PC-3 (cell line): ENCODE results near the gene CTSC. TPM values are rescaled to one million over a fixed set of nuclear protein-coding genes. Genes with fewer than 3 reads are reported as not detected.

Experiments
- ATAC-seq: fragments of 200-7000 bp; cut with Tn5 transposase; 2 replicates; pipeline ENCODE4 v1.9.1; 2020; ENCODE audit warnings: mild to moderate bottlenecking, moderate library complexity
- BruUV-seq: library from RNA; stranded (reverse); fragments of 400-500 nt; replicated peaks from 2 replicates; lab custom pipeline; 2021; lab: Mats Ljungman, UMichigan
- CTCF ChIA-PET: fragments of 300-600 bp; sonication (Branson Sonifier 250); formaldehyde crosslinking; loops from one replicate; lab custom pipeline; 2022; ENCODE audit warnings: antibody characterized with exemption; lab: Charles Lee
- POLR2A ChIA-PET: fragments of 300-600 bp; sonication (Branson Sonifier 250); formaldehyde crosslinking; loops from one replicate; lab custom pipeline; 2022; ENCODE audit warnings: antibody characterized with exemption; ENCODE audit not compliant: unreplicated experiment; lab: Charles Lee
- DNase-seq: peaks from one replicate; pipeline ENCODE4 v3.0.0-alpha.2; 2015
- H2AFZ ChIP-seq: fragments of 300-600 bp; sonication (generic); 2 replicates; pipeline ENCODE4 v1.6.0; 2016; ENCODE audit warnings: antibody characterized with exemption, low read length
- H3F3A ChIP-seq: fragments of 300-600 bp; sonication (generic); one replicate; pipeline ENCODE4 v1.6.0; 2017; ENCODE audit warnings: antibody characterized with exemption, low read length, control low read depth, mild to moderate bottlenecking; ENCODE audit not compliant: unreplicated experiment
- H3K27ac ChIP-seq: fragments of 300-600 bp; sonication (generic); 2 replicates; pipeline ENCODE4 v1.5.1; 2016; ENCODE audit warnings: mild to moderate bottlenecking, low read length
- H3K27me3 ChIP-seq: fragments of 300-600 bp; sonication (generic); 2 replicates; pipeline ENCODE4 v1.6.1; 2016; ENCODE audit warnings: low read length, mixed read lengths
- H3K36me3 ChIP-seq: fragments of 300-600 bp; sonication (generic); 2 replicates; pipeline ENCODE4 v1.6.1; 2016; ENCODE audit warnings: low read depth, mixed run types, low read length, mixed read lengths
- H3K4me1 ChIP-seq: fragments of 300-600 bp; sonication (generic); 2 replicates; pipeline ENCODE4 v1.5.1; 2016; ENCODE audit warnings: low read length; ENCODE audit not compliant: insufficient read depth
- H3K4me2 ChIP-seq: fragments of 300-600 bp; sonication (generic); 2 replicates; pipeline ENCODE4 v1.6.0; 2016; ENCODE audit warnings: low read length
- H3K4me3 ChIP-seq: fragments of 300-600 bp; sonication (generic); 2 replicates; pipeline ENCODE4 v1.5.1; 2016; ENCODE audit warnings: mild to moderate bottlenecking, low read length, mixed read lengths
- H3K79me2 ChIP-seq: fragments of 300-600 bp; sonication (generic); 2 replicates; pipeline ENCODE4 v1.6.1; 2017; ENCODE audit warnings: low read length, mixed read lengths
- H3K9ac ChIP-seq: fragments of 300-600 bp; sonication (generic); 2 replicates; pipeline ENCODE4 v1.6.0; 2016; ENCODE audit warnings: mild to moderate bottlenecking, low read length
- H3K9me2 ChIP-seq: fragments of 300-600 bp; sonication (generic); replicated peaks from 2 replicates; pipeline ENCODE4 v1.6.1; 2016; ENCODE audit warnings: mixed run types, low read length, mixed read lengths
- H3K9me3 ChIP-seq: fragments of 300-600 bp; sonication (generic); 2 replicates; pipeline ENCODE4 v1.6.1; 2016; ENCODE audit warnings: low read length, mixed read lengths
- H4K20me1 ChIP-seq: fragments of 300-600 bp; sonication (generic); 2 replicates; pipeline ENCODE4 v1.6.1; 2016; ENCODE audit warnings: low read length, mixed read lengths
- EZH2 ChIP-seq: fragments of 300-600 bp; sonication (generic); IDR thresholded peaks from one replicate; pipeline ENCODE4 v1.6.1; 2017; ENCODE audit warnings: antibody characterized with exemption, mild to moderate bottlenecking, low read length; ENCODE audit not compliant: unreplicated experiment
- EZH2phosphoT487 ChIP-seq: fragments of 300-600 bp; sonication (generic); IDR thresholded peaks from 2 replicates; pipeline ENCODE4 v1.6.1; 2018; ENCODE audit warnings: mild to moderate bottlenecking, antibody characterized with exemption, low read length, borderline replicate concordance
- intact Hi-C: fragments of 100-400 bp; cut with micrococcal nuclease; formaldehyde crosslinking; loops from 2 replicates; pipeline ENCODE4 v1.9.0; 2023
- total RNA-seq: library from RNA; depleted of rRNA; stranded (reverse); fragments of >200 nt; gene quantifications from 2 replicates; pipeline ENCODE4 v1.2.3, GENCODE V29; 2014
- TF ChIP-seq, protein P1 (sequence below): fragments of 300-600 bp; sonication (generic); conservative IDR thresholded peaks from 2 replicates; pipeline ENCODE4 v1.5.1; 2017; ENCODE audit warnings: antibody characterized with exemption, low read depth, mild to moderate bottlenecking, low read length

Gene CTSC
- total RNA-seq, 1 experiment from 2014 or later: 240 TPM

GRCh38 chr11:88344869-88345268 is 7.3 kb upstream of the CTSC start:
- Histone ChIP-seq H3K4me2 (no peak overlapping the region), H3K36me3 (no peaks in the 10 kb centered on the region), H3K27me3 (no peaks in the 10 kb centered on the region), H4K20me1 (no peaks in the 10 kb centered on the region), H3K9me2 (no peaks in the 10 kb centered on the region), H3K4me1 (peaks cover 10% of the 10 kb centered on the region), H2AFZ (no peak overlapping the region), H3K9me3 (no peaks in the 10 kb centered on the region), H3K9ac (no peak overlapping the region), H3K4me3 (no peak overlapping the region), H3F3A (no peaks in the 10 kb centered on the region), H3K79me2 (no peaks in the 10 kb centered on the region), H3K27ac (no peak overlapping the region)
- ChIA-PET CTCF (no interaction called here), POLR2A (no interaction called here)
- no peak for DNase-seq
- BruUV-seq: no TSS peak
- no peak for TF ChIP-seq EZH2
- TF ChIP-seq, protein P1, sequence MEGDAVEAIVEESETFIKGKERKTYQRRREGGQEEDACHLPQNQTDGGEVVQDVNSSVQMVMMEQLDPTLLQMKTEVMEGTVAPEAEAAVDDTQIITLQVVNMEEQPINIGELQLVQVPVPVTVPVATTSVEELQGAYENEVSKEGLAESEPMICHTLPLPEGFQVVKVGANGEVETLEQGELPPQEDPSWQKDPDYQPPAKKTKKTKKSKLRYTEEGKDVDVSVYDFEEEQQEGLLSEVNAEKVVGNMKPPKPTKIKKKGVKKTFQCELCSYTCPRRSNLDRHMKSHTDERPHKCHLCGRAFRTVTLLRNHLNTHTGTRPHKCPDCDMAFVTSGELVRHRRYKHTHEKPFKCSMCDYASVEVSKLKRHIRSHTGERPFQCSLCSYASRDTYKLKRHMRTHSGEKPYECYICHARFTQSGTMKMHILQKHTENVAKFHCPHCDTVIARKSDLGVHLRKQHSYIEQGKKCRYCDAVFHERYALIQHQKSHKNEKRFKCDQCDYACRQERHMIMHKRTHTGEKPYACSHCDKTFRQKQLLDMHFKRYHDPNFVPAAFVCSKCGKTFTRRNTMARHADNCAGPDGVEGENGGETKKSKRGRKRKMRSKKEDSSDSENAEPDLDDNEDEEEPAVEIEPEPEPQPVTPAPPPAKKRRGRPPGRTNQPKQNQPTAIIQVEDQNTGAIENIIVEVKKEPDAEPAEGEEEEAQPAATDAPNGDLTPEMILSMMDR: no peak
- TF ChIP-seq EZH2phosphoT487: no peak
- no peak for ATAC-seq
- intact Hi-C loops: no loop called here

DNA sequence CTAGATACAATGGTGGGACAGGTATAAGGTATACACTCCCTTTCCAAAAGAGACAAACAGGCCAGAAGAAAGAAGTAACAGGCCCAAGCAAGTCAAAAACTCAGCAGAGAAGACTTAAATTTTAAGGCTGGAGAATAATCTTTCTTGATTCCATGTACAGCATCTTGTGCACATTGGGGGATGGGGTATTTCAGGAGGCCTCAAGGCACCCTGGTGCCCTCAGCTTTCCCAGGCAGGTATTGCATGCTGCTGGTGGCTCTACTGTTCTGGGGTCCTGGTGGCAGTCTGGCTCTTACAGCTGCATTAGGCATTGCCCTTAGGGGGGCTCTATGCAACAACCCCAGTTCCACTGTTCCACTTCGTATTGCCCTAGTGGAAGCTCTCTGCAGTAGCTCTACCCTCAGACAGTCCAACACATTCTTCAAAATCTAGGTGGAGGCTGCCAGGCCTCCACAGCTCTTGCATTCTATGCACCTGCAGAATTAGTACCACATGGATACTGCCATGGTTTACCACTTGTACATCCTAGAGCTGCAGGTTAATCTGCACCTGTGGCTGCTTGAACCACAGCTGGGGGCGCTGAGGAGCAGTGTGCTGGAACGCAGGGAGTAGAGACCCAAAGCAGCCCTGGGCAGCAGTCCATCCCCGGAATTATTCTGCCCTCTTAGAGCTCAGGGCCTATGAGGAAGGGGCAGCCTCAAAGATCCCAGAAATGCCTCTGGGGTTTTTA is 4.2 kb upstream of the CTSC start:
- Histone ChIP-seq H3F3A (no peaks in the 10 kb centered on the region), H3K9ac (no peak overlapping the region), H3K4me2 (no peak overlapping the region), H2AFZ (no peak overlapping the region), H3K9me2 (no peaks in the 10 kb centered on the region), H3K27me3 (no peaks in the 10 kb centered on the region), H3K27ac (no peak overlapping the region), H3K79me2 (peaks cover 26% of the 10 kb centered on the region), H3K4me1 (peaks cover 23% of the 10 kb centered on the region), H4K20me1 (no peaks in the 10 kb centered on the region), H3K4me3 (no peak overlapping the region), H3K36me3 (no peaks in the 10 kb centered on the region), H3K9me3 (no peaks in the 10 kb centered on the region)
- intact Hi-C loops: no loop called here
- ChIA-PET POLR2A (no interaction called here), CTCF (no interaction called here)
- DNase-seq: no peak
- TF ChIP-seq EZH2phosphoT487: no peak
- no peak for TF ChIP-seq EZH2
- TF ChIP-seq, protein P1: no peak
- ATAC-seq: no peak
- BruUV-seq: no TSS peak

DNA sequence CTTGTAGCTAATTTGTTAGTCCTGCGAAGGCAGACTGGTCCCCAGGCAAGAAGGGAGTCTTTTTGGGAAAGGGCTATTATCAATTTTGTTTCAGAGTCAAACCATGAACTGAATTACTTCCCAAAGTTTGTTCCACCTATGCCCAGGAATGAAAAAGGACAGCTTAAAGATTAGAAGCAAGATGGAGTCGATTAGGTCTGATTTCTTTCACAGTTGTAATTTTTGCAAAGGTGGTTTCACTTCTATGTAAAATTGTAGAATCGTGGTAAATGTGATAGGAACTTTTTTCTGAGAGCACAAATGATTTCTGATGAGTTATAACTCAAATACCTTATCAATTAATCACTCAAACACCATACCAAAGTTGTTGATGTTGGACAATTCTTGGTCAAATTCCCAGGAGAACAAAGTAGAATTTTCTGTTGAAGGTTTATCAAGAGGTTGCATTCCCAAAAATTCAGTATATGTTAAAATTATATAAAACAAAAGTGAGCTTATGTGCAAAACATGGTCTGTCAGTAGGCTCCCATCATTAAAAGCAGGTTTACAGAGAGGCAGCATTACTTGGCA is 2.9 kb upstream of the CTSC start:
- no peaks in the 10 kb centered on the region for H3K9me3 ChIP-seq
- peaks cover 5% of the 10 kb centered on the region; the same call in 1 of the 2 replicates for H4K20me1 ChIP-seq
- intact Hi-C loops: no loop called here
- H3K27ac ChIP-seq: no peak overlapping the region
- no peaks in the 10 kb centered on the region for H3K27me3 ChIP-seq
- TF ChIP-seq EZH2phosphoT487 (no peak), EZH2 (no peak)
- TF ChIP-seq, protein P1: no peak
- H3K4me1 ChIP-seq: peaks cover 22% of the 10 kb centered on the region
- H3K4me2 ChIP-seq: no peak overlapping the region
- peaks cover 38% of the 10 kb centered on the region for H3K79me2 ChIP-seq
- ATAC-seq (no peak), DNase-seq (no peak)
- CTCF ChIA-PET: no interaction called here
- no peak overlapping the region for H2AFZ ChIP-seq
- POLR2A ChIA-PET: no interaction called here
- H3K4me3 ChIP-seq: no peak overlapping the region
- H3K9ac ChIP-seq: no peak overlapping the region
- H3K9me2 ChIP-seq: no peaks in the 10 kb centered on the region
- no peaks in the 10 kb centered on the region; the same call in 1 of the 2 replicates for H3K36me3 ChIP-seq
- H3F3A ChIP-seq: no peaks in the 10 kb centered on the region
- no TSS peak for BruUV-seq
